Subcutaneous abdominal adipose tissue (tissue), 5 donors: ENCODE measurements around the gene CFAP221.

Experiments used
- H3K27ac ChIP-seq: one replicate; pipeline ENCODE4 v1.7.0; 2013; ENCODE audit warnings: low read depth, mild to moderate bottlenecking, inconsistent platforms, low read length, moderate library complexity
- H3K27me3 ChIP-seq, 5 donors: one replicate each; pipeline ENCODE4 v1.7.0; 2013; ENCODE audit warnings: low read length in 5 of 5, inconsistent platforms in 1 of 5; ENCODE audit not compliant: control insufficient read depth in 5 of 5, insufficient read depth in 4 of 5
- H3K36me3 ChIP-seq, 5 donors: one replicate each; pipeline ENCODE4 v1.7.0; 2013; ENCODE audit warnings: low read length in 5 of 5; ENCODE audit not compliant: control insufficient read depth in 5 of 5, insufficient read depth in 5 of 5
- H3K4me1 ChIP-seq, 5 donors: one replicate each; pipeline ENCODE4 v1.7.0; 2013; ENCODE audit warnings: low read length in 5 of 5, mild to moderate bottlenecking in 3 of 5, moderate library complexity in 1 of 5; ENCODE audit not compliant: control insufficient read depth in 5 of 5, insufficient read depth in 5 of 5
- H3K4me3 ChIP-seq, 5 donors: one replicate each; pipeline ENCODE4 v1.7.0; 2013; ENCODE audit warnings: low read length in 5 of 5, low read depth in 1 of 5
- H3K9ac ChIP-seq, 5 donors: one replicate each; pipeline ENCODE4 v1.7.0; 2013; ENCODE audit warnings: low read length in 5 of 5, mild to moderate bottlenecking in 4 of 5, moderate library complexity in 3 of 5
- H3K9me3 ChIP-seq, 5 donors: one replicate each; pipeline ENCODE4 v1.7.0; 2013; ENCODE audit warnings: low read length in 5 of 5; ENCODE audit not compliant: control insufficient read depth in 5 of 5
- donor health status: healthy.
- donor health status: healthy.
- donor health status: healthy.
- donor health status: healthy.
- donor health status: healthy.

The CFAP221 gene

GRCh38 chr2:119693567-119693966 lies 149.3 kb downstream of the CFAP221 start:
- Histone ChIP-seq H3K4me1 (peaks cover 0 to 10% (median 0%) of the 10 kb centered on the region in 5 donors), H3K4me3 (no peak overlapping the region), H3K9me3 (peaks cover 0 to 3% (median 0%) of the 10 kb centered on the region in 5 donors), H3K36me3 (peaks cover 0 to 10% (median 9%) of the 10 kb centered on the region in 5 donors), H3K9ac (no peak overlapping the region), H3K27me3 (peaks cover 0 to 25% (median 11%) of the 10 kb centered on the region in 5 donors), H3K27ac (no peak overlapping the region)

- Histone ChIP-seq H3K27me3 (peaks cover 0 to 25% (median 11%) of the 10 kb centered on the region in 5 donors), H3K9me3 (peaks cover 0 to 3% (median 0%) of the 10 kb centered on the region in 5 donors), H3K4me3 (no peak overlapping the region), H3K9ac (no peak overlapping the region), H3K4me1 (peaks cover 0 to 10% (median 0%) of the 10 kb centered on the region in 5 donors), H3K36me3 (peaks cover 0 to 6% (median 5%) of the 10 kb centered on the region in 5 donors), H3K27ac (no peak overlapping the region)
Observed at GRCh38 chr2:119693967-119694366, 149.7 kb downstream of the CFAP221 start.

GRCh38 chr2:119694470-119694844 lies 150.2 kb downstream of the CFAP221 start:
- no peak overlapping the region for H3K9ac ChIP-seq

GRCh38 chr2:119694845-119695521 lies 150.7 kb downstream of the CFAP221 start:
- Histone ChIP-seq H3K4me3 (peak overlapping the region in 2 of 5 donors; percentile 31 to 36), H3K27ac (no peak overlapping the region), H3K9ac (no peak overlapping the region)

More at GRCh38 chr2:119694470-119694844, 150.2 kb downstream of the CFAP221 start:
- Histone ChIP-seq H3K4me3 (peak overlapping the region in 1 of 5 donors; percentile 31), H3K27me3 (peaks cover 0 to 25% (median 11%) of the 10 kb centered on the region in 5 donors), H3K27ac (no peak overlapping the region), H3K9me3 (peaks cover 0 to 3% (median 0%) of the 10 kb centered on the region in 5 donors), H3K36me3 (peaks cover 0 to 2% (median under 1%) of the 10 kb centered on the region in 5 donors), H3K4me1 (peaks cover 0 to 10% (median 0%) of the 10 kb centered on the region in 5 donors)

GRCh38 chr2:119696005-119696404 lies 151.8 kb downstream of the CFAP221 start:
- no peak overlapping the region for H3K4me3 ChIP-seq
- peaks cover 0 to 10% (median 0%) of the 10 kb centered on the region in 5 donors for H3K4me1 ChIP-seq
- H3K27me3 ChIP-seq: peaks cover 0 to 25% (median 11%) of the 10 kb centered on the region in 5 donors
- no peak overlapping the region for H3K27ac ChIP-seq
- no peaks in the 10 kb centered on the region for H3K36me3 ChIP-seq
- peaks cover 0 to 3% (median 0%) of the 10 kb centered on the region in 5 donors for H3K9me3 ChIP-seq
- no peak overlapping the region for H3K9ac ChIP-seq

More at GRCh38 chr2:119694845-119695521, 150.7 kb downstream of the CFAP221 start:
- H3K27me3 ChIP-seq: peaks cover 0 to 25% (median 11%) of the 10 kb centered on the region in 5 donors
- H3K36me3 ChIP-seq: no peaks in the 10 kb centered on the region
- peaks cover 0 to 3% (median 0%) of the 10 kb centered on the region in 5 donors for H3K9me3 ChIP-seq
- H3K4me1 ChIP-seq: peaks cover 0 to 10% (median 0%) of the 10 kb centered on the region in 5 donors

GRCh38 chr2:119696494-119697030 lies 152.3 kb downstream of the CFAP221 start:
- Histone ChIP-seq H3K9ac (no peak overlapping the region), H3K9me3 (peaks cover 0 to 3% (median 0%) of the 10 kb centered on the region in 5 donors), H3K27ac (no peak overlapping the region), H3K36me3 (no peaks in the 10 kb centered on the region), H3K4me1 (peaks cover 0 to 10% (median 0%) of the 10 kb centered on the region in 5 donors), H3K4me3 (no peak overlapping the region), H3K27me3 (peaks cover 0 to 25% (median 11%) of the 10 kb centered on the region in 5 donors)

- H3K9ac ChIP-seq: no peak overlapping the region
- no peak overlapping the region for H3K27ac ChIP-seq
- H3K9me3 ChIP-seq: peaks cover 0 to 3% (median 0%) of the 10 kb centered on the region in 5 donors
- H3K36me3 ChIP-seq: no peaks in the 10 kb centered on the region
- no peak overlapping the region for H3K4me3 ChIP-seq
- peaks cover 0 to 25% (median 11%) of the 10 kb centered on the region in 5 donors for H3K27me3 ChIP-seq
- H3K4me1 ChIP-seq: peaks cover 0 to 10% (median 0%) of the 10 kb centered on the region in 5 donors
Observed at GRCh38 chr2:119697290-119698020, 153.2 kb downstream of the CFAP221 start.

- no peak overlapping the region for H3K27ac ChIP-seq
- peaks cover 0 to 14% (median 3%) of the 10 kb centered on the region in 5 donors for H3K4me1 ChIP-seq
- no peak overlapping the region for H3K9ac ChIP-seq
- H3K9me3 ChIP-seq: peaks cover 0 to 3% (median 0%) of the 10 kb centered on the region in 5 donors
- H3K4me3 ChIP-seq: no peak overlapping the region
- H3K27me3 ChIP-seq: peaks cover 0 to 25% (median 11%) of the 10 kb centered on the region in 5 donors
- no peaks in the 10 kb centered on the region for H3K36me3 ChIP-seq
Observed at GRCh38 chr2:119698246-119698645, 154.0 kb downstream of the CFAP221 start.

- Histone ChIP-seq H3K27ac (no peak overlapping the region), H3K9ac (no peak overlapping the region), H3K9me3 (no peaks in the 10 kb centered on the region), H3K36me3 (no peaks in the 10 kb centered on the region), H3K4me3 (no peak overlapping the region), H3K27me3 (peaks cover 0 to 25% (median 8%) of the 10 kb centered on the region in 5 donors), H3K4me1 (peaks cover 0 to 14% (median 3%) of the 10 kb centered on the region in 5 donors)
Observed at GRCh38 chr2:119699016-119699606, 154.9 kb downstream of the CFAP221 start.
